HCT116 (cell line): ENCODE measurements around the gene BCKDHB.

Experiments
- CTCF ChIP-seq, 3 experiments: fragments of 200-600 bp in 1 of 3; sonication (generic) in 1 of 3; IDR thresholded peaks in 2 of 3; conservative IDR thresholded peaks in 1 of 3; 2 replicates each; pipeline ENCODE4 v1.5.1; 2012 to 2017; ENCODE audit warnings: low read depth in 2 of 3, low read length in 2 of 3, antibody characterized with exemption in 1 of 3, borderline replicate concordance in 1 of 3, control low read depth in 1 of 3, mild to moderate bottlenecking in 1 of 3, mixed read lengths in 1 of 3, mixed run types in 1 of 3, moderate library complexity in 1 of 3; ENCODE audit not compliant: insufficient read depth in 1 of 3
- EZH2 ChIP-seq: fragments of 200-600 bp; sonication (generic); IDR thresholded peaks from 2 replicates; pipeline ENCODE4 v1.6.1; 2017; ENCODE audit warnings: antibody characterized with exemption, mixed run types
- SP1 ChIP-seq: IDR thresholded peaks from 2 replicates; pipeline ENCODE4 v1.6.1; 2012; ENCODE audit warnings: low read depth
- YY1 ChIP-seq: IDR thresholded peaks from 2 replicates; pipeline ENCODE4 v1.6.1; 2011; ENCODE audit warnings: low read length, low read depth, moderate library complexity, mild to moderate bottlenecking; ENCODE audit not compliant: insufficient replicate concordance; ENCODE audit errors: extremely low read depth

GRCh38 chr6:80226699-80227098, 120.2 kb downstream of the BCKDHB start:
- TF ChIP-seq YY1 (no peak), EZH2 (no peak), CTCF (IDR thresholded peaks at IDR 0.05 in 2 of 3, conservative IDR thresholded peaks at IDR 0.05 in 1 of 3; ENCODE audit: borderline replicate concordance in 1 of 3, insufficient read depth in 1 of 3, low read depth in 2 of 3, low read length in 2 of 3) (no peak), SP1 (no peak)
